K562 (cell line): ENCODE measurements around the gene MAGOHB. TPM values are rescaled to one million over a fixed set of nuclear protein-coding genes. Genes with fewer than 3 reads are reported as not detected.

Experiments used
- ATAC-seq: fragments of 200-7000 bp; cut with Tn5 transposase; 3 replicates; pipeline ENCODE4 v1.9.1; 2020; ENCODE audit warnings: moderate library complexity
- BruUV-seq: library from RNA; stranded (reverse); fragments of 400-500 nt; replicated peaks from 2 replicates; lab custom pipeline; 2021; lab: Mats Ljungman, UMichigan
- CTCF ChIA-PET: fragments of 300-600 bp; formaldehyde crosslinking; extraction: SDS; loops from one replicate; lab custom pipeline; 2021; ENCODE audit warnings: low intra/inter-chr PET ratio; lab: Yijun Ruan, JAX
- POLR2A ChIA-PET: fragments of 300-600, 350-650 bp; sonication (Branson Sonifier 250); formaldehyde crosslinking; extraction: SDS; loops from one replicate; lab custom pipeline; 2021; ENCODE audit warnings: antibody characterized with exemption, inconsistent platforms; lab: Yijun Ruan, JAX
- DNase-seq, 4 experiments: peaks; one replicate each; pipeline versions ENCODE4 v3.0.0 to v3.0.0-alpha.2; 2011 to 2018; ENCODE audit warnings: low spot score in 3 of 4, mixed read lengths in 3 of 4; ENCODE audit errors: extremely low read depth in 1 of 4
- FAIRE-seq: peaks from 2 replicates; lab custom pipeline; 2011; peaks lifted over from hg19 to GRCh38; lab: Jason Lieb, UNC
- H2AFZ ChIP-seq: 2 replicates; pipeline ENCODE4 v1.6.0; 2011; ENCODE audit warnings: low read depth, low read length, control low read depth, inconsistent platforms
- H3K27ac ChIP-seq: fragments of 200-600 bp; 3 replicates; pipeline ENCODE4 v1.8.0; 2011; ENCODE audit warnings: low read depth, mild to moderate bottlenecking, control low read depth, inconsistent platforms, low read length, moderate library complexity, mixed read lengths; ENCODE audit errors: extremely low read depth
- H3K27me3 ChIP-seq, 2 experiments: fragments of 300-600 bp in 1 of 2; 2 replicates in 1 of 2; 3 replicates in 1 of 2; pipeline versions ENCODE4 v1.6.0 to v1.8.0; 2011; ENCODE audit warnings: inconsistent platforms in 2 of 2, low read length in 2 of 2, mild to moderate bottlenecking in 1 of 2, mixed read lengths in 1 of 2, moderate library complexity in 1 of 2; ENCODE audit not compliant: control insufficient read depth in 2 of 2, insufficient read depth in 2 of 2
- H3K36me3 ChIP-seq: fragments of 300-600 bp; 3 replicates; pipeline ENCODE4 v1.8.0; 2011; ENCODE audit warnings: mild to moderate bottlenecking, low read length, inconsistent platforms; ENCODE audit not compliant: control insufficient read depth, insufficient read depth
- H3K4me1 ChIP-seq, 2 experiments: fragments of 200-600 bp in 1 of 2; replicated peaks in 1 of 2; 2 replicates in 1 of 2; 3 replicates in 1 of 2; pipeline versions ENCODE4 v1.5.1 to v1.8.0; 2011; ENCODE audit warnings: inconsistent platforms in 2 of 2, low read length in 2 of 2, mild to moderate bottlenecking in 1 of 2, mixed read lengths in 1 of 2, moderate library complexity in 1 of 2; ENCODE audit not compliant: control insufficient read depth in 2 of 2, insufficient read depth in 2 of 2
- H3K4me2 ChIP-seq: 2 replicates; pipeline ENCODE4 v1.6.1; 2011; ENCODE audit warnings: low read length, control low read depth, inconsistent platforms, mixed read lengths; ENCODE audit not compliant: insufficient read depth
- H3K4me3 ChIP-seq: fragments of 200-600 bp; sonication (generic), shearing (Covaris generic); 2 replicates; pipeline ENCODE4 v1.5.1; 2016; ENCODE audit warnings: control low read depth, inconsistent platforms
- H3K79me2 ChIP-seq: fragments of 200-600 bp; 3 replicates; pipeline ENCODE4 v1.8.0; 2011; ENCODE audit warnings: low read length, inconsistent platforms; ENCODE audit not compliant: control insufficient read depth, insufficient read depth
- H3K9ac ChIP-seq, 2 experiments: 2 replicates each; pipeline versions ENCODE4 v1.6.0 to v1.6.1; 2011; ENCODE audit warnings: low read depth in 2 of 2, low read length in 2 of 2, control low read depth in 1 of 2, inconsistent platforms in 1 of 2, mild to moderate bottlenecking in 1 of 2, mixed read lengths in 1 of 2; ENCODE audit not compliant: insufficient read depth in 1 of 2
- H3K9me1 ChIP-seq: one replicate; pipeline ENCODE4 v1.6.0; 2011; ENCODE audit warnings: inconsistent platforms, mild to moderate bottlenecking, low read length, moderate library complexity; ENCODE audit not compliant: control insufficient read depth, insufficient read depth
- H3K9me3 ChIP-seq: replicated peaks from 2 replicates; pipeline ENCODE4 v1.5.1; 2011; ENCODE audit warnings: low read depth, low read length, inconsistent platforms; ENCODE audit not compliant: control insufficient read depth, insufficient read depth
- H4K20me1 ChIP-seq: replicated peaks from 2 replicates; pipeline ENCODE4 v1.6.1; 2011; ENCODE audit warnings: low read length, inconsistent platforms, mixed read lengths; ENCODE audit not compliant: control insufficient read depth, insufficient read depth
- ESRRA ChIP-seq: fragments of 450-650 bp; IDR thresholded peaks from 2 replicates; pipeline ENCODE4 v1.6.1; 2014; ENCODE audit warnings: low read depth, mild to moderate bottlenecking, moderate library complexity, borderline replicate concordance
- HNRNPL ChIP-seq: fragments of 200-400 bp; formaldehyde crosslinking; IDR thresholded peaks from 2 replicates; pipeline ENCODE4 v1.6.1; 2017; ENCODE audit warnings: low read depth, mild to moderate bottlenecking, low read length
- KDM2B ChIP-seq: fragments of 250-450 bp; sonication (Bioruptor Pico); IDR thresholded peaks from 2 replicates; pipeline ENCODE4 v1.8.0; 2021; ENCODE audit warnings: mild to moderate bottlenecking, moderate library complexity
- MEIS2 ChIP-seq: fragments of 450-650 bp; IDR thresholded peaks from 2 replicates; pipeline ENCODE4 v1.6.1; 2014; ENCODE audit warnings: mild to moderate bottlenecking; ENCODE audit not compliant: partially characterized antibody
- ZNF12 ChIP-seq: sonication (generic); formaldehyde crosslinking; IDR thresholded peaks from 2 replicates; pipeline ENCODE4 v1.4.0; 2020; ENCODE audit warnings: mild to moderate bottlenecking, missing genetic modification reagents
- ZNF212 ChIP-seq: fragments of 450-650 bp; formaldehyde crosslinking; IDR thresholded peaks from 2 replicates; pipeline ENCODE4 v1.4.0; 2020; ENCODE audit warnings: mild to moderate bottlenecking
- ZNF431 ChIP-seq: sonication (generic); formaldehyde crosslinking; IDR thresholded peaks from 2 replicates; pipeline ENCODE4 v1.8.0; 2022; ENCODE audit warnings: mild to moderate bottlenecking, missing genetic modification reagents
- ZNF696 ChIP-seq: fragments of 250-450 bp; sonication (Bioruptor Pico); conservative IDR thresholded peaks from 2 replicates; pipeline ENCODE4 v1.4.0; 2020; ENCODE audit warnings: mild to moderate bottlenecking, moderate library complexity
- WGBS: fragments of 100-300 bp; shearing (Covaris generic); methylation state at CpG from one replicate; pipeline ENCODE4 v1.1.6; 2016; ENCODE audit warnings: low coverage, mixed read lengths; ENCODE audit not compliant: insufficient coverage; ENCODE audit errors: missing lambda C conversion rate; 5-methylcytosine and 5-hydroxymethylcytosine counted together
- in situ Hi-C: fragments of 300-500 bp; cut with MboI; formaldehyde crosslinking; loops from 4 replicates; pipeline ENCODE4 v1.15.0; 2018; ENCODE audit warnings: inconsistent platforms, mixed read lengths
- intact Hi-C: fragments of 100-400 bp; cut with micrococcal nuclease; formaldehyde crosslinking; loops from 2 replicates; pipeline ENCODE4 v1.14.2; 2022
- polyA plus RNA-seq, 8 experiments: library from polyadenylated mRNA; depleted of rRNA in 4 of 8; stranded (reverse) in 5 of 8; unstranded in 3 of 8; fragments of >200 nt; fragmentation: Nextera tagmentation in 2 of 8; fragmentation: Illumina TruSeq in 1 of 8; extraction: Ambion mirVana in 2 of 8; extraction: Trizol in 1 of 8; gene quantifications; 2 replicates each; pipeline versions ENCODE4 v1.2.1 to v1.2.3, GENCODE V29; 2011 to 2014; ENCODE audit warnings: inconsistent platforms in 1 of 8, missing spikeins in 1 of 8
- total RNA-seq, 7 experiments: library from RNA; depleted of rRNA in 6 of 7; stranded (reverse); fragments of >200 nt in 6 of 7; fragmentation: Illumina TruSeq in 2 of 7; extraction: Trizol in 2 of 7; gene quantifications; 2 replicates each; pipeline versions ENCODE4 v1.2.1 to v1.2.3, GENCODE V29; 2011 to 2021; ENCODE audit warnings: low replicate concordance in 1 of 7
- TF ChIP-seq, protein P1 (sequence below): fragments of 450-650 bp; IDR thresholded peaks from 2 replicates; pipeline ENCODE4 v1.6.1; 2016; ENCODE audit warnings: missing biosample characterization, missing genetic modification characterization
- TF ChIP-seq, protein P2 (sequence below): fragments of 250-450 bp; sonication (Bioruptor Pico); IDR thresholded peaks from 2 replicates; pipeline ENCODE4 v1.4.0; 2020; ENCODE audit warnings: borderline replicate concordance
- TF ChIP-seq, protein P3 (sequence below): fragments of 250-450 bp; sonication (Bioruptor Pico); IDR thresholded peaks from 2 replicates; pipeline ENCODE4 v1.8.0; 2021; ENCODE audit warnings: moderate library complexity, mild to moderate bottlenecking, inconsistent platforms

Gene MAGOHB
- total and polyA plus RNA-seq, 9 of the 15 experiments (the other 6 are each of a cell fraction or from before 2014, with no cell fraction given) = 34.5 to 177 (median 85.4) TPM

DNA sequence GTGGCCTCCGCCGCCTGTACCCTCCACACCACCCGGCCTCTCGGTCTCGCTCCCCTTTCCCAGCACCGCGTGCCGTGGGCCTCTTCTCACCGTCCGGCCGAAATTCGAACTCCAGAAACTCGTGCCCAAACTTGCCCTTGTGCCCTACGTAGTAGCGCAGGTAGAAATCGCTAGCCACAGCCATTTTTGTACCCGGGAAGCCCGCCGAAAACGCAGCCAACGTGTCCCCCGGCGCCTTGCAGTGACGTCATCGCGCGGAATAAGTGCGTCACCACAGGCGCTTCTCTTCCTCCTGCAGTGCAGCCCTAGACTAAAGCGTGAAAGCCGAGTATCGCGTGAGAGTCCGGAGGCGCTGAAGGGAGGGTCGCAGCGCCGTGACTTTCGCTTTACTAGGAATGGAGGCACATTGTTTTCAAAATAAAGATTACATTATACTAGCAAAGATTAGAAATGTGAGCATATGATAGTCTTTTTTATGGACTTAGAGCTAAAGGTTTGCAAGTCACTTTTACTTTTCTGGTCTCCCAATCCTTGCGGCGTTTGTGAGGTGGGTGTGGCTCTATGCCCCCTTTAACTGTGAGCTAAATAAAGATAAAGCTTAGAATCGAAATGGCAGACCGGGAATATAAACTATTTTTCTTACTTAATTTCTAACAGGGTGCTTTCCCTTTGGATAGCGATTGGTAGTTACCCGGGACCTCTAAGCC lies at the start of gene MAGOHB (continued):
- TF ChIP-seq, protein P1, sequence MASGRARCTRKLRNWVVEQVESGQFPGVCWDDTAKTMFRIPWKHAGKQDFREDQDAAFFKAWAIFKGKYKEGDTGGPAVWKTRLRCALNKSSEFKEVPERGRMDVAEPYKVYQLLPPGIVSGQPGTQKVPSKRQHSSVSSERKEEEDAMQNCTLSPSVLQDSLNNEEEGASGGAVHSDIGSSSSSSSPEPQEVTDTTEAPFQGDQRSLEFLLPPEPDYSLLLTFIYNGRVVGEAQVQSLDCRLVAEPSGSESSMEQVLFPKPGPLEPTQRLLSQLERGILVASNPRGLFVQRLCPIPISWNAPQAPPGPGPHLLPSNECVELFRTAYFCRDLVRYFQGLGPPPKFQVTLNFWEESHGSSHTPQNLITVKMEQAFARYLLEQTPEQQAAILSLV = no peak
- no peak for TF ChIP-seq ESRRA
- TF ChIP-seq, protein P2, sequence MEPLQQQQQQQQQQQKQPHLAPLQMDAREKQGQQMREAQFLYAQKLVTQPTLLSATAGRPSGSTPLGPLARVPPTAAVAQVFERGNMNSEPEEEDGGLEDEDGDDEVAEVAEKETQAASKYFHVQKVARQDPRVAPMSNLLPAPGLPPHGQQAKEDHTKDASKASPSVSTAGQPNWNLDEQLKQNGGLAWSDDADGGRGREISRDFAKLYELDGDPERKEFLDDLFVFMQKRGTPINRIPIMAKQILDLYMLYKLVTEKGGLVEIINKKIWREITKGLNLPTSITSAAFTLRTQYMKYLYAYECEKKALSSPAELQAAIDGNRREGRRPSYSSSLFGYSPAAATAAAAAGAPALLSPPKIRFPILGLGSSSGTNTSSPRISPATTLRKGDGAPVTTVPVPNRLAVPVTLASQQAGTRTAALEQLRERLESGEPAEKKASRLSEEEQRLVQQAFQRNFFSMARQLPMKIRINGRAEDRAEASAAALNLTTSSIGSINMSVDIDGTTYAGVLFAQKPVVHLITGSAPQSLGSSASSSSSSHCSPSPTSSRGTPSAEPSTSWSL = no peak

DNA sequence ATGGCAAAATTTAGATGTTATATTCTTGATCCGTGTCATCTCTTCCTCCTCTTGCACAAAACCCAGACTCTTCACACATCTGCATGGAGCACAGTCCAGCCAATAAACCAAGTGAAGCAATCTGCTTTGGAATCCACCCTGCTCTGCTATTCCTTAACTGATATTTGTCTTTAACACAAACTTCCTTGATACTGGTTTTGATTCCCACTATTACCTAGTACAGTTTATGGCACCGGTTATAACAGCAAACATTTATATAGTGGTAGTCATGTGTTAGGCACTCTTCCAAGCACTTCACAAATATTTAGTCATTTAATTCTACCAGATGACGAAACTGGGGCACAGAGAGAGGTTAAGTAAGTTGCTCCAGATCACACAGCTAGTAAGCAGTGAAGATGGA lies 47.9 kb upstream of the MAGOHB start:
- no peak overlapping the region for H3K27ac ChIP-seq
- no peaks in the 10 kb centered on the region for H4K20me1 ChIP-seq
- no peaks in the 10 kb centered on the region for H3K9me1 ChIP-seq
- H3K36me3 ChIP-seq = no peaks in the 10 kb centered on the region
- POLR2A ChIA-PET = no interaction called here
- H3K9ac ChIP-seq = no peak overlapping the region
- H3K27me3 ChIP-seq = no peaks in the 10 kb centered on the region
- no TSS peak for BruUV-seq
- WGBS = 33% methylated on average over 3 of the region's 3 CpGs
- no peaks in the 10 kb centered on the region for H3K4me1 ChIP-seq
- CTCF ChIA-PET = no interaction called here
- in situ Hi-C loops = no loop called here
- no peak for FAIRE-seq
- intact Hi-C loops = no loop called here
- ATAC-seq = no peak
- DNase-seq = no peak
- H2AFZ ChIP-seq = no peak overlapping the region
- H3K4me3 ChIP-seq = no peak overlapping the region
- H3K9me3 ChIP-seq = no peaks in the 10 kb centered on the region
- no peak overlapping the region for H3K4me2 ChIP-seq
- TF ChIP-seq ZNF696 (no peak), KDM2B (CRISPR knock-in tag) (no peak), HNRNPL (no peak), MEIS2 (no peak), ZNF431 (CRISPR knock-in tag) (no peak), ZNF12 (CRISPR knock-in tag) (no peak), ZNF212 (no peak)
- TF ChIP-seq, protein P3, sequence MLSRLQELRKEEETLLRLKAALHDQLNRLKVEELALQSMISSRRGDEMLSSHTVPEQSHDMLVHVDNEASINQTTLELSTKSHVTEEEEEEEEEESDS (CRISPR knock-in tag) = no peak
- H3K79me2 ChIP-seq = no peaks in the 10 kb centered on the region
